Type B pancreatic cell (in vitro differentiated cells): ENCODE data around the gene PRDM16. TPM values are rescaled to one million over a fixed set of nuclear protein-coding genes. Genes with fewer than 3 reads are reported as not detected.

Source experiments
- DNase-seq: peaks from one replicate; pipeline ENCODE4 v3.0.0; 2021; ENCODE audit warnings: mixed read lengths; ENCODE audit not compliant: unreplicated experiment; ENCODE audit errors: extremely low spot score
- H3K27ac Mint-ChIP-seq: 2 replicates; pipeline ENCODE4 v1.8.0; 2021; ENCODE audit warnings: mild to moderate bottlenecking, mixed read lengths
- H3K27me3 Mint-ChIP-seq: 2 replicates; pipeline ENCODE4 v1.8.0; 2021; ENCODE audit warnings: mixed read lengths
- H3K36me3 Mint-ChIP-seq: 2 replicates; pipeline ENCODE4 v1.8.0; 2021; ENCODE audit warnings: mixed read lengths
- H3K4me1 Mint-ChIP-seq: one replicate; pipeline ENCODE4 v1.8.0; 2021; ENCODE audit warnings: mixed read lengths; ENCODE audit not compliant: unreplicated experiment
- H3K4me3 Mint-ChIP-seq: 2 replicates; pipeline ENCODE4 v1.8.0; 2021; ENCODE audit warnings: mild to moderate bottlenecking, mixed read lengths
- H3K9me3 Mint-ChIP-seq: 2 replicates; pipeline ENCODE4 v1.8.0; 2021; ENCODE audit warnings: mixed read lengths
- CTCF ChIP-seq: fragments of 200-600 bp; sonication (generic); conservative IDR thresholded peaks from 2 replicates; pipeline ENCODE4 v1.5.0; 2021; ENCODE audit warnings: antibody characterized with exemption, mild to moderate bottlenecking
- total RNA-seq: library from RNA; stranded (reverse); gene quantifications from 2 replicates; pipeline ENCODE4 v1.2.1, GENCODE V29; 2021; ENCODE audit warnings: low replicate concordance

The PRDM16 gene
- total RNA-seq, 1 donor from 2014 or later: 23.6 TPM

GRCh38 chr1:3234956-3235355, 166.0 kb downstream of the PRDM16 start:
- no peak for DNase-seq
- Mint-ChIP-seq H3K9me3 (no peaks in the 10 kb centered on the region), H3K4me3 (no peak overlapping the region), H3K27me3 (peaks cover 21% of the 10 kb centered on the region), H3K36me3 (no peaks in the 10 kb centered on the region), H3K27ac (no peak overlapping the region), H3K4me1 (no peaks in the 10 kb centered on the region)
- no peak for TF ChIP-seq CTCF

DNA sequence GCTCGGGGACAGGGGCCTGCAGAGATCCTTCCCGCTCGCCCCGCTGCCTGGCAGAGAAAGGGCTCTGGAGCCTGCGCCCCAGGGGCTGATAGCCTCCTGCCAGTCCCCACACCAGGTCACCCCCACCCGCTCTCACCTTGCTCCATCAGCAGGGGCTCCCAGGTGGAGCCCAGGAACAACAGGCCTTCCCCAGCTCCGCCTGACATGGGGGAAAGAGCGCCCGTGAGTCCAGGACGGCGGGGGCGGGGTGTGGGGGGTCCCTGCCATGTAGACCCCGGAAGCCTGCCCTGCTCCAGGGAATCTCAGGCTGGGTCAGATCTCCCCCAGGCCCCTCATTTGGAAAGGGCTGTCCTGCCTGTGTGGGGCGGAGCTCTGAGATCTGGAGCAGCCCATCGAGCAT, 166.5 kb downstream of the PRDM16 start:
- Mint-ChIP-seq H3K9me3 (no peaks in the 10 kb centered on the region), H3K27ac (no peak overlapping the region), H3K4me1 (no peaks in the 10 kb centered on the region), H3K4me3 (no peak overlapping the region), H3K36me3 (no peaks in the 10 kb centered on the region), H3K27me3 (peaks cover 21% of the 10 kb centered on the region)
- no peak for DNase-seq
- TF ChIP-seq CTCF: no peak

DNA sequence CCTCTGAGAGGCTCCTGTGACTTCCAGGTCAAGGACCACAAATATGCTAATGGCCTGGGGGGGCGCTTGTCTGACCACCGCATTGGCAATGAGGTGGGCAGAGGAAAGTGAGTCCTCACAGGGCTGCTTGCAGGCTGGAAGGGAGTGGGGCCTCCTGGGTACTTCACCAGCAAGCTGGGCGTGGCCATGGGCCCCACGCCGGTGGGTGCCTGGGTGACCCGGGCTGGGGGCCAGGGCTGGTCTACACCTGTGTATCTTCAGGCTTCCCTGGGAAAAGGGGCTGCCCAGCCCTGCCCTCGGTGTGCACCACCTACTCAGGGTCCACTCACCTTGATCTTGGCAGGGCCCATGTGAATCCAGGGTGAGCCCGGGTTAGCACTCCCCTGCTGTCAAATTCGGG, 167.4 kb downstream of the PRDM16 start:
- H3K27me3 Mint-ChIP-seq: peaks cover 16% of the 10 kb centered on the region
- no peaks in the 10 kb centered on the region for H3K9me3 Mint-ChIP-seq
- DNase-seq: no peak
- no peaks in the 10 kb centered on the region for H3K36me3 Mint-ChIP-seq
- H3K4me1 Mint-ChIP-seq: no peaks in the 10 kb centered on the region
- TF ChIP-seq CTCF: no peak
- no peak overlapping the region for H3K27ac Mint-ChIP-seq
- no peak overlapping the region for H3K4me3 Mint-ChIP-seq

DNA sequence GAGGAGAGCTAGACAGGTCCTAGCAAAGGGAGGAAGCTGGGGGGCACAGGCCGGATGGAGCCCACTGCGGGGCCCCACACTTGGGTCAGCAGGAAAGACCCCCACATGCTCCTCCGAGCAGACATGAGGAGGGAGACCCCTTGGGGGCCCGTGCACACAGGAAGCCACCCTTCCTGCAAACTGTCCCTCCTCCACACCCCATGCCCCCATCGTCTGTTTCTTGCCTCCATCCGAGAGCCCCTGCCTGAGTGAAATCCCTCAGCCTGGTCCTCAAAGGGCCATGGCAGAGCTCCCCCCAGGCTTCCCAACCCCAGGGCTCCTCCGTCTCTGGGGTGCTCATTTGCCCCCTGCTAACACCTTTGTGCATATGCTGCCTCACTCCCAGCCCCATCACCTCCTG, 168.0 kb downstream of the PRDM16 start:
- Mint-ChIP-seq H3K9me3 (no peaks in the 10 kb centered on the region), H3K27ac (no peak overlapping the region), H3K27me3 (peaks cover 16% of the 10 kb centered on the region), H3K36me3 (no peaks in the 10 kb centered on the region), H3K4me1 (no peaks in the 10 kb centered on the region), H3K4me3 (no peak overlapping the region)
- DNase-seq: no peak
- no peak for TF ChIP-seq CTCF

DNA sequence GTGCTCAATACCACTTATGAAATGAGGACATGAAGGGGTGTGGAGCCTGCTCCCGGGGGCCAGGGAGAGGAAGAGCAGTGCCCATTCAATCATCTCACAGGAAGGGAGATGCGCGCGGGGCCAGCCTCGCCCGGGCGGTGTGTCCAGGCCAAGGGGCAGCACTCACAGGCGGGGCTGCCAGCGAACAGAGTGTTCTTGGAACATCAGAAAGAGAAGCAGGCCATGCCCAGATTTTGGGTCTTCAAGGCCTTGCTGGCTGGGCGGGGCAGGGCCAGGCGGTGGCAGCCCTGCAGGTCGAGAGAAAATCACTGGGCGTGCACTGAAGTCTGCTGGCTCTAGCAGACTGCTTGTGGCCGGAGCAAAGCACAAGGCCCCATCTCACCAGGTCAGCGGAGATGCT, 168.6 kb downstream of the PRDM16 start:
- H3K27me3 Mint-ChIP-seq: peaks cover 12% of the 10 kb centered on the region
- H3K4me1 Mint-ChIP-seq: peaks cover 3% of the 10 kb centered on the region
- no peak for TF ChIP-seq CTCF
- DNase-seq: no peak
- H3K36me3 Mint-ChIP-seq: no peaks in the 10 kb centered on the region
- no peak overlapping the region for H3K27ac Mint-ChIP-seq
- no peak overlapping the region for H3K4me3 Mint-ChIP-seq
- no peaks in the 10 kb centered on the region for H3K9me3 Mint-ChIP-seq

DNA sequence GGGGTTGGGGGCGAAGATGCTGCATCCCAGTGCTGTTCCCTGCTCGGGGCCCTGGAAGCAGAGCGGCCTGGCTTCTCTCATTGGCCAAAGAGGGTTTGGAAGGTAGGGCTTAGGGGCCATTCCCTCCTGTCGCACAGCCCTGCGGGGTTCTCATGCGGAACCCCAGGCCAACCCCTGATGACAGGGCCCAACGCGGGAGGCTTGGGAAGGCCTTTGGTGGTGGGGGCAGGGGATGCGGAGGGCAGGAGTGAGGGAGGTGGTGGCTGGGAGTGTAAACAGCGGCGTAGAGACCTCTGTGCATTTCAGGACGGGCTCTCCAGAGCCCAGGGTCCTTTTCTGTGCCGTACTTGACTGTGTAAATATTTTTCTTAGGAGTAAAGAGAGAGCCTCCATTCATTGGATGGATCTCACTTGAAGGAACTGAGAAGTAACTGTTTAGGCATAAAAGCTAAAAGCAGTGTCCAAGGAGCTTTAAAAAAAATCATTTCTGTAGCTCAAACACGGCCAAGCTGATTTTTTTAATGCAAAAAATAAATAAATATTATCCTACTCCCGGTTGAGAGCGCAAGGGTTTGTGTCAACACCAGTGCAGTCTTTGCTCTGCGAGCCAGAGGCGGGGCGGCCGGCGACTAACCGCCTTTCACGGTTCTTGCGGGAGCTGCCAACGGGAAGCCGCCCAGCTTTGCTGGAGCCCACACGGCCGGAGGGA, 169.1 kb downstream of the PRDM16 start:
- no peaks in the 10 kb centered on the region for H3K9me3 Mint-ChIP-seq
- no peak for DNase-seq
- peaks cover 4% of the 10 kb centered on the region for H3K4me1 Mint-ChIP-seq
- no peak for TF ChIP-seq CTCF
- H3K27ac Mint-ChIP-seq: no peak overlapping the region
- H3K36me3 Mint-ChIP-seq: no peaks in the 10 kb centered on the region
- peaks cover 11% of the 10 kb centered on the region for H3K27me3 Mint-ChIP-seq
- H3K4me3 Mint-ChIP-seq: no peak overlapping the region
